ENCODE results near the gene PLCE1. TPM values are rescaled to one million over a fixed set of nuclear protein-coding genes. Genes with fewer than 3 reads are reported as not detected.

PLCE1 gene
- total RNA-seq, 2 donors from 2014 or later = 22.5 to 28.1 TPM

DNA sequence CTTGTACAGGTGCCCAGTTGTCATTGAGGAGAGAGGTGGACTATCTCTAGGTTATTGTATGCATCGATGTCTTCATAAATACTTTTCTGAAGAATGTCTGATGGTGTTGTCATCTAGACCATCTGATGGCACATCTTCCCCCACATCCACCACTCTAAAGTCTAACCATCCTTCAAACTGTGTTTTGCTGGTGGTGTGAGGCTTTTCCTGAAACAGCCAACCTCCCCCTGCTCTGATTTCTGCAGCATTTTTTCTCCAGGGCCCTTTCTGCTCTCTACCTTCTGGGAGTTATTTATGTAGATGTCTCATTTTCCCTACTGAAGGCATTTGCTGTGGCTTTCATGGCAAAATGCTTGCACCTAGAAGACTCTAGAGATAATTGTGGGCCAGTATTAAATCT is 1.5 kb downstream of the PLCE1 start:
- DNase-seq (ENCODE audit: low spot score) = no peak
- H3K27me3 ChIP-seq = no peaks in the 10 kb centered on the region
- H3K9me3 ChIP-seq = no peaks in the 10 kb centered on the region
- H3K4me1 ChIP-seq = peaks cover 0 to 62% of the 10 kb centered on the region in 2 donors
- peak overlapping the region in 1 of 2 donors; percentile 86 for H3K27ac ChIP-seq
- peak overlapping the region; percentile 65 to 69 for H3K4me3 ChIP-seq
- no peaks in the 10 kb centered on the region for H3K36me3 ChIP-seq
- no peak for TF ChIP-seq CTCF (IDR thresholded peaks at IDR 0.05)

GRCh38 chr10:93995598-93996271 is 2.0 kb downstream of the PLCE1 start:
- peaks cover 0 to 65% of the 10 kb centered on the region in 2 donors for H3K4me1 ChIP-seq
- DNase-seq (ENCODE audit: low spot score) = no peak
- peak overlapping the region in 1 of 2 donors; percentile 86 for H3K27ac ChIP-seq
- H3K9me3 ChIP-seq = no peaks in the 10 kb centered on the region
- TF ChIP-seq CTCF (IDR thresholded peaks at IDR 0.05) = no peak
- H3K36me3 ChIP-seq = no peaks in the 10 kb centered on the region
- no peaks in the 10 kb centered on the region for H3K27me3 ChIP-seq
- peak overlapping the region in 1 of 2 donors; percentile 65 for H3K4me3 ChIP-seq

- Histone ChIP-seq H3K9me3 (no peaks in the 10 kb centered on the region), H3K36me3 (no peaks in the 10 kb centered on the region), H3K27ac (no peak overlapping the region), H3K27me3 (no peaks in the 10 kb centered on the region), H3K4me3 (no peak overlapping the region), H3K4me1 (peaks cover 0 to 65% of the 10 kb centered on the region in 2 donors)
- DNase-seq (ENCODE audit: low spot score) = no peak
- TF ChIP-seq CTCF (IDR thresholded peaks at IDR 0.05) = no peak
Measured at GRCh38 chr10:93996551-93996950, 2.8 kb downstream of the PLCE1 start.

GRCh38 chr10:93997546-93997945 is 3.8 kb downstream of the PLCE1 start:
- Histone ChIP-seq H3K27me3 (no peaks in the 10 kb centered on the region), H3K4me3 (no peak overlapping the region), H3K36me3 (no peaks in the 10 kb centered on the region), H3K9me3 (no peaks in the 10 kb centered on the region), H3K27ac (no peak overlapping the region), H3K4me1 (peaks cover 0 to 62% of the 10 kb centered on the region in 2 donors)
- TF ChIP-seq CTCF (IDR thresholded peaks at IDR 0.05) = no peak
- no peak for DNase-seq (ENCODE audit: low spot score)

- peak overlapping the region in 1 of 2 donors; percentile 7 for H3K4me3 ChIP-seq
- TF ChIP-seq CTCF (IDR thresholded peaks at IDR 0.05) = peak in 1 of 2 donors; percentile 40
- no peaks in the 10 kb centered on the region for H3K27me3 ChIP-seq
- DNase-seq (ENCODE audit: low spot score) = peak; percentile 76
- no peaks in the 10 kb centered on the region for H3K9me3 ChIP-seq
- H3K36me3 ChIP-seq = no peaks in the 10 kb centered on the region
- peak overlapping the region; percentile 62 to 86 for H3K27ac ChIP-seq
- peaks cover 0 to 53% of the 10 kb centered on the region in 2 donors for H3K4me1 ChIP-seq
Measured at GRCh38 chr10:93999401-93999851, 5.7 kb downstream of the PLCE1 start.

Data from right atrium auricular region (tissue), 2 donors.